Testis (tissue), 2 donors: ENCODE results near the gene SDK2.

ENCODE experiments used
- POLR2A ChIP-seq: fragments of 450-650 bp; IDR thresholded peaks from one replicate; pipeline ENCODE4 v1.6.1; 2017; ENCODE audit warnings: antibody characterized with exemption, mild to moderate bottlenecking, moderate library complexity
- TF ChIP-seq, protein P1 (sequence below), 3 experiments: fragments of 450-650 bp in 2 of 3; fragments of 200-600 bp in 1 of 3; sonication (generic) in 1 of 3; IDR thresholded peaks; one replicate each; pipeline ENCODE4 v1.5.1; 2016 to 2019; ENCODE audit warnings: antibody characterized with exemption in 3 of 3, mild to moderate bottlenecking in 2 of 3, moderate library complexity in 1 of 3

DNA sequence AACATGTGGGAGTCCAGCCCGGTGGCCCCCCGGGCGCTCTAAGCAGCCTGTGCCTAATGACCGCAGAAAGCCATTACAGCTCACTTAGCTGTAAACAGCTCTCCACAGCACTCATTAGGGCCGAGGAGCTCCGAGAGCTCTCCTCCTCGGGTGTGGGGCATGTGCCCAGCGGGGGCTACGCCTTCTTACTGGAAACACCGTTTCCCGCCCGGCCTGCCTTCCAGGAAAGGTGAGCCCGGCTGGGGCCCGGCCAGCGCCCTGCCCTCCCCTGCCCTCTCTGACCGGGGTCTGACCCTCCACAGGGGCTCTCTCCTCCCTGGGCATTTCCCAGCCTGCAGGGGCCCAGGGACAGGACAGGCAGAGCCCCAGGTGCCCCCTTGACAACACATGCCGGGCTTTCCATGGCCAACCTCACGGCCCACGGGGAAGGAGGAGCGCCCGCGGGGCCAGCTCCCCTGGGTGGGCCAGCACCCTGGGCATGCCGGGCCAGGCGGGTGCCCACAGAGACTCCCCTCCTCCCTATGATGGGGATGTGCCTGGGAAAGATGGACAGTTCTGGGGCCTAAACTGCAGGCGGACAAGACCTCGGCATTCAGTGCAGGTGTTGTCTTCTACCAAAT, 72.6 kb downstream of the SDK2 start:
- TF ChIP-seq, protein P1, sequence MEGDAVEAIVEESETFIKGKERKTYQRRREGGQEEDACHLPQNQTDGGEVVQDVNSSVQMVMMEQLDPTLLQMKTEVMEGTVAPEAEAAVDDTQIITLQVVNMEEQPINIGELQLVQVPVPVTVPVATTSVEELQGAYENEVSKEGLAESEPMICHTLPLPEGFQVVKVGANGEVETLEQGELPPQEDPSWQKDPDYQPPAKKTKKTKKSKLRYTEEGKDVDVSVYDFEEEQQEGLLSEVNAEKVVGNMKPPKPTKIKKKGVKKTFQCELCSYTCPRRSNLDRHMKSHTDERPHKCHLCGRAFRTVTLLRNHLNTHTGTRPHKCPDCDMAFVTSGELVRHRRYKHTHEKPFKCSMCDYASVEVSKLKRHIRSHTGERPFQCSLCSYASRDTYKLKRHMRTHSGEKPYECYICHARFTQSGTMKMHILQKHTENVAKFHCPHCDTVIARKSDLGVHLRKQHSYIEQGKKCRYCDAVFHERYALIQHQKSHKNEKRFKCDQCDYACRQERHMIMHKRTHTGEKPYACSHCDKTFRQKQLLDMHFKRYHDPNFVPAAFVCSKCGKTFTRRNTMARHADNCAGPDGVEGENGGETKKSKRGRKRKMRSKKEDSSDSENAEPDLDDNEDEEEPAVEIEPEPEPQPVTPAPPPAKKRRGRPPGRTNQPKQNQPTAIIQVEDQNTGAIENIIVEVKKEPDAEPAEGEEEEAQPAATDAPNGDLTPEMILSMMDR (IDR thresholded peaks at IDR 0.05): no peak
- TF ChIP-seq POLR2A: no peak
